Ovary (tissue), 9 donors: ENCODE results near the gene TNIP1. TPM values are rescaled to one million over a fixed set of nuclear protein-coding genes. Genes with fewer than 3 reads are reported as not detected.

Experiments
- DNase-seq, 5 donors: peaks; one replicate each; pipeline ENCODE4 v3.0.0-alpha.2; 2019 to 2020
- H3K27ac ChIP-seq, 2 donors: fragments of 200-600 bp; one replicate each; pipeline versions ENCODE4 v1.5.1 to v1.8.0; 2019 to 2022
- H3K27me3 ChIP-seq: fragments of 200-600 bp; one replicate; pipeline ENCODE4 v1.8.0; 2022
- H3K36me3 ChIP-seq: fragments of 200-600 bp; sonication (generic); one replicate; pipeline ENCODE4 v1.5.1; 2019
- H3K4me1 ChIP-seq: one replicate; pipeline ENCODE4 v1.8.1; 2013; ENCODE audit warnings: mild to moderate bottlenecking, moderate library complexity; ENCODE audit not compliant: insufficient read depth
- H3K4me3 ChIP-seq: fragments of 200-600 bp; sonication (generic); one replicate; pipeline ENCODE4 v1.5.1; 2017
- H3K9me3 ChIP-seq, 2 donors: fragments of 200-600 bp in 1 of 2; sonication (generic) in 1 of 2; one replicate each; pipeline versions ENCODE4 v1.5.1 to v1.8.1; 2013 to 2019; ENCODE audit warnings: mild to moderate bottlenecking in 1 of 2, moderate library complexity in 1 of 2
- EP300 ChIP-seq: sonication (generic); formaldehyde crosslinking; IDR thresholded peaks from one replicate; pipeline ENCODE4 v1.6.1; 2017; ENCODE audit warnings: antibody characterized with exemption
- POLR2A ChIP-seq: fragments of 450-650 bp; IDR thresholded peaks from one replicate; pipeline ENCODE4 v1.6.1; 2017; ENCODE audit warnings: antibody characterized with exemption, mild to moderate bottlenecking, moderate library complexity
- WGBS, 3 donors: extraction: QIAGEN DNeasy Blood & Tissue Kit in 1 of 3; methylation state at CpG; one replicate each; pipeline versions ENCODE4 v1.1.5 to v1.1.7; 2013 to 2017; 5-methylcytosine and 5-hydroxymethylcytosine counted together
- intact Hi-C, 4 donors: fragments of 100-400 bp; cut with DNase I; formaldehyde crosslinking; loops; one replicate each; pipeline versions ENCODE4 v1.11.0 to v1.15.1; 2022 to 2023
- polyA plus RNA-seq, 2 donors: library from polyadenylated mRNA; stranded (reverse); fragments of 200-250 nt in 1 of 2; fragments of 350-450 nt in 1 of 2; fragmentation: Illumina TruSeq in 1 of 2; extraction: RNeasy Lipid Tissue Mini Kit (QIAGEN cat#74804) in 1 of 2; gene quantifications; one replicate each; pipeline ENCODE4 v1.2.3, GENCODE V29; 2013 to 2014
- total RNA-seq, 7 donors: library from RNA; depleted of rRNA in 2 of 7; stranded (reverse); fragments of >200 nt in 2 of 7; fragmentation: NEBNext Ultra II Directional in 3 of 7; extraction: Animal tissue kit (Norgen Biotek cat#: 25700) in 3 of 7; gene quantifications; one replicate each; pipeline versions ENCODE4 v1.1.0 to v1.2.4, GENCODE V29; 2016 to 2023
- TF ChIP-seq, protein P1 (sequence below), 3 donors: fragments of 450-650 bp in 2 of 3; fragments of 200-600 bp in 1 of 3; IDR thresholded peaks; one replicate each; pipeline versions ENCODE4 v1.5.1 to v1.8.0; 2016 to 2022; ENCODE audit warnings: antibody characterized with exemption in 3 of 3, mild to moderate bottlenecking in 1 of 3
- donor health status: DM: no; HTN: no; CAD: no; lungs with moderate emphysema.
- donor health status: DM: no; HTN: no; CAD: no.
- donor health status: Bipolar disorder and iron deficiency.
- donor health status: DM: yes; HTN: yes; CAD: no.
- donor health status: DM: no; HTN: no; CAD: no.
- donor health status: DM: yes; HTN: yes; CAD: no.

Gene TNIP1
- total and polyA plus RNA-seq, 9 donors: 39.4 to 89.7 (median 60.6) TPM

DNA sequence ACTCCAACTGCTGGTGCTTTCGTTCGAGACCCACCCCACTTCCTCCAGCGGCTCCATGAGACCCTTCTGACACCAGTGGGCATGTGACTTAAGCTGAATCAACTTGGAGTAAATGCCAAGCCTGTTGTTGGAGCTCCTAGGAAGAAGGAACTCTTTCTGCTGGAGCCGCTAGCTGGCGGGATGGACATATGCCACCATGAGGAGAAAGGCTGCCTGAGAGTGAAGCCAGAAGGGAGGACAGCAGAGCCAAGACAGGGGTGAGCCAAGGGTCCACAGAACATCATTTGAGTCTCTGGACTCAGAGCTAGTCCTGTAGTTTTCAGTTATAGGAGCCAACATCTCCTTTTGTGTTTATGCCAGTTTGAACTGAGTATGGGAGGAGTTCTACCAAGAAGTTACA is 40.8 kb upstream of the TNIP1 start:
- WGBS, 3 donors: 70 to 84% (median 83%) methylated on average over 5 of the region's 5 CpGs
- intact Hi-C loops: loop anchor here in 3 of 4 donors (5.0 to 10.0 kb wide), 3 partner anchors 103 to 116 kb away; partner anchors contain the start of gene CCDC69 (in 1 of the 3)
- Histone ChIP-seq H3K36me3 (no peaks in the 10 kb centered on the region), H3K27ac (no peak overlapping the region), H3K4me3 (no peak overlapping the region), H3K9me3 (no peaks in the 10 kb centered on the region), H3K4me1 (no peaks in the 10 kb centered on the region), H3K27me3 (no peaks in the 10 kb centered on the region)
- DNase-seq: no peak
- TF ChIP-seq POLR2A (no peak), EP300 (no peak)
- TF ChIP-seq, protein P1, sequence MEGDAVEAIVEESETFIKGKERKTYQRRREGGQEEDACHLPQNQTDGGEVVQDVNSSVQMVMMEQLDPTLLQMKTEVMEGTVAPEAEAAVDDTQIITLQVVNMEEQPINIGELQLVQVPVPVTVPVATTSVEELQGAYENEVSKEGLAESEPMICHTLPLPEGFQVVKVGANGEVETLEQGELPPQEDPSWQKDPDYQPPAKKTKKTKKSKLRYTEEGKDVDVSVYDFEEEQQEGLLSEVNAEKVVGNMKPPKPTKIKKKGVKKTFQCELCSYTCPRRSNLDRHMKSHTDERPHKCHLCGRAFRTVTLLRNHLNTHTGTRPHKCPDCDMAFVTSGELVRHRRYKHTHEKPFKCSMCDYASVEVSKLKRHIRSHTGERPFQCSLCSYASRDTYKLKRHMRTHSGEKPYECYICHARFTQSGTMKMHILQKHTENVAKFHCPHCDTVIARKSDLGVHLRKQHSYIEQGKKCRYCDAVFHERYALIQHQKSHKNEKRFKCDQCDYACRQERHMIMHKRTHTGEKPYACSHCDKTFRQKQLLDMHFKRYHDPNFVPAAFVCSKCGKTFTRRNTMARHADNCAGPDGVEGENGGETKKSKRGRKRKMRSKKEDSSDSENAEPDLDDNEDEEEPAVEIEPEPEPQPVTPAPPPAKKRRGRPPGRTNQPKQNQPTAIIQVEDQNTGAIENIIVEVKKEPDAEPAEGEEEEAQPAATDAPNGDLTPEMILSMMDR (IDR thresholded peaks at IDR 0.05): no peak

DNA sequence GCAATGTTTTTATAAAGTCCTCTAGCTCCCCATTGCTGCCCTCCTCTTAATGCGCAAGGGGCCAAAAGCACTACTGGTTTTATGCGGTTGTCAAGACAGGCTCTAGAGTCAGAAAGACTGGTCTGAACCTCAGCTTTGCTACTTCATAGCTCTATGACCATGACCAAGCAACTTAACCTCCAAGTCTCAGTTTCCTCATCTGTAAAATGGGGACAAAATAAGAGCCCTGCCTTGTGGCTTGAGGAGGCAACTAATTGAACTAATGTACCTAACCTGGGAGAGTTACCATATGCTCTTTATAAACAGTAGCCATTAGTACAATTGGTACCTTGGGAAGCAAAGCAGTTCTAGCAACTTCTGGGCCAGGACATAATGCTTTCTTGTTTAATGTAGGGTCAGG is 40.3 kb upstream of the TNIP1 start:
- TF ChIP-seq EP300 (no peak), POLR2A (no peak)
- TF ChIP-seq, protein P1 (IDR thresholded peaks at IDR 0.05): no peak
- no peaks in the 10 kb centered on the region for H3K36me3 ChIP-seq

DNA sequence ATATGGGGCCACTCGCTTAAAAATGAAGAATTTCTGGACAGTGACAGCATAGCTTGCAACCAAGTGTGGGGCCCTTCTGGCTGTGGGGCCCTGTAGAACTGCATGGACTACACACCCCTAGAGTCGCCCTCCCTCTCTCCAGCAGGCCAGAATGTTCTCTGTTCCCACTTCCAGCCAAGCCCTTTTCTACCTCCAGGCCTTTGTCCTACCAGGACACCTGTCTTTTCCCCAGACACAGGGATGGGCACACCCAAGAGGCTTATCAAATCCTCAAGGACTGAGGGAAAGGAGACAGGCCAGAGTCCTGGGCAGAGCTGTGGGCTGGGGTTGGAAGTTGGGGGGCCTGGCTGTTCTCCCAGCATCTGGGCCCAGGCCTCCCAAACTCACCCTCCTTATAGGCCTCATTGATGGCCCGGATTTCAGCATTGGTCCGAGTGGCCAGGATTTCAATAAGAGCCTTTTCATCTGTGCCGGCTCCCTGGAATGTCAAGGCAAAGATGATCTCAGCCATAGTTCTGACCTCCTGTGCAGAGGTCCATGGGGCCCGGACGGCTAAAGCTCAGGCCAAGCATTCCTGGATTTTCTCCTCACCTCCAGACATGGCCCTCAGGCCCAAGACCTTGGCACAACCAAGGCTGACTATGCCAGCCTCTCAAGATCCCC is 38.2 kb upstream of the TNIP1 start:
- H3K4me1 ChIP-seq: no peaks in the 10 kb centered on the region
- H3K4me3 ChIP-seq: no peak overlapping the region
- intact Hi-C loops: loop anchor here (5.0 kb wide), 2 partner anchors 67 to 117 kb away; no protein-coding TSS in a partner anchor
- H3K9me3 ChIP-seq: no peaks in the 10 kb centered on the region
- 54 to 69% (median 60%) methylated on average over 7 of the region's 7 CpGs for WGBS, 3 donors
- H3K27me3 ChIP-seq: no peaks in the 10 kb centered on the region
- TF ChIP-seq, protein P1 (IDR thresholded peaks at IDR 0.05): no peak
- no peak for TF ChIP-seq POLR2A
- H3K27ac ChIP-seq: peak overlapping the region in 1 of 2 donors; percentile 29
- no peaks in the 10 kb centered on the region for H3K36me3 ChIP-seq
- DNase-seq: no peak

More for the DNA sequence above, 40.3 kb upstream of the TNIP1 start:
- intact Hi-C loops: loop anchor here in 3 of 4 donors (5.0 to 10.0 kb wide), 3 partner anchors 104 to 116 kb away; partner anchors contain the start of gene CCDC69 (in 1 of the 3)
- Histone ChIP-seq H3K27me3 (no peaks in the 10 kb centered on the region), H3K4me3 (no peak overlapping the region), H3K27ac (no peak overlapping the region), H3K9me3 (no peaks in the 10 kb centered on the region), H3K4me1 (no peaks in the 10 kb centered on the region)
- no peak for DNase-seq
- 91 to 98% (median 93%) methylated on average over 2 of the region's 2 CpGs for WGBS, 3 donors

DNA sequence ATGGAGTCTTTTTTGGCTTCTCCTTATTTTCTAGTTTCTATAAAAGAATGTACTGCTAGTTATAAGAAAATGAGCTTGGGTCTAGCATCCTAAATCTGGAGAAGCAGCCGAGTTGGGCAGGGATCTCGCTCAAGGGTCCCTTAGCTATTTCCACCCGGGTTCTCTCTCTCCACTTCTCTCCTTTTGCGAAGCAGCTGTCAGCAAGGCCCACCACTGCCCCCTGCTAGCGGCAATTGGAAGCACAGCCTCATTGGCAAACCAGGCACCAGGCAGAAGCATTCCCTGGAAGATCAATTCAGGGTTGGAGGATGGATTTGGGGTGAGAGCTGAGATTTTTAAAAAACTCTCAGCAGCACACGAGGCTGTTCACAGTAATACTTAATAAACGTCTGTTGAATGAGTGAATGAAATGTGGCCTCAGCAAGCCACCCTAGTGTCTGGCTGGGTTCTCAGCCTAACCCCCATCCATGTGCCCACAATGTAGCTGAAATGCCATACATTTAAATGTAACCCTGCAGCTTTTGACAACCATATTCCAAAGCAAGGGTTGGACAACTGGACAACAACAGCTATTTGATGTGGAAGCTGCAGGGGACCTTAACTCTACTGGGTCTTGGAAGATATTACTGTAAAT is 34.6 kb upstream of the TNIP1 start:
- Histone ChIP-seq H3K4me1 (no peaks in the 10 kb centered on the region), H3K9me3 (no peaks in the 10 kb centered on the region), H3K27ac (no peak overlapping the region), H3K27me3 (no peaks in the 10 kb centered on the region), H3K4me3 (no peak overlapping the region), H3K36me3 (no peaks in the 10 kb centered on the region)
- intact Hi-C loops: loop anchor here (5.0 kb wide), 2 partner anchors 63 to 113 kb away; no protein-coding TSS in a partner anchor
- TF ChIP-seq EP300 (no peak), POLR2A (peak; percentile 23)
- TF ChIP-seq, protein P1 (IDR thresholded peaks at IDR 0.05): peak; percentile 76 to 95 (median 86)
- peak; percentile 65 to 86 (median 83) for DNase-seq
- WGBS, 3 donors: 4 to 6% (median 5%) methylated on average over 7 of the region's 7 CpGs
